HepG2 (cell line): ENCODE data around the gene ABCD1. TPM values are rescaled to one million over a fixed set of nuclear protein-coding genes. Genes with fewer than 3 reads are reported as not detected.

Experiments used
- ATAC-seq: fragments of 200-7000 bp; cut with Tn5 transposase; 3 replicates; pipeline ENCODE4 v1.9.1; 2020; ENCODE audit warnings: mild to moderate bottlenecking, moderate library complexity
- BruUV-seq: library from RNA; stranded (reverse); fragments of 400-500 nt; replicated peaks from 2 replicates; lab custom pipeline; 2021; lab: Mats Ljungman, UMichigan
- CTCF ChIA-PET: fragments of 300-600 bp; formaldehyde crosslinking; extraction: SDS; loops from one replicate; lab custom pipeline; 2021; ENCODE audit warnings: low total read pairs, inconsistent platforms, low intra/inter-chr PET ratio; lab: Yijun Ruan, JAX
- POLR2A ChIA-PET: fragments of 350-600 bp; sonication (Branson Sonifier 250); formaldehyde crosslinking; loops from one replicate; lab custom pipeline; 2020; ENCODE audit warnings: antibody characterized with exemption, inconsistent platforms; lab: Yijun Ruan, JAX
- DNase-seq: peaks from one replicate; pipeline ENCODE4 v3.0.0-alpha.2; 2015; ENCODE audit warnings: low spot score
- FAIRE-seq: peaks from 3 replicates; lab custom pipeline; 2011; peaks lifted over from hg19 to GRCh38; lab: Jason Lieb, UNC
- H2AFZ ChIP-seq: one replicate; pipeline ENCODE4 v1.6.1; 2011; ENCODE audit warnings: low read length, inconsistent platforms
- H3K27ac ChIP-seq: fragments of 300-600 bp; 3 replicates; pipeline ENCODE4 v1.8.0; 2011; ENCODE audit warnings: mixed run types, mild to moderate bottlenecking, mixed read lengths, low read length, inconsistent platforms; ENCODE audit not compliant: insufficient read depth; ENCODE audit errors: extremely low read length
- H3K27me3 ChIP-seq, 2 experiments: fragments of 200-600 bp in 1 of 2; 2 replicates in 1 of 2; 3 replicates in 1 of 2; pipeline versions ENCODE4 v1.6.0 to v1.8.0; 2011; ENCODE audit warnings: low read length in 2 of 2, mild to moderate bottlenecking in 2 of 2, moderate library complexity in 2 of 2, inconsistent platforms in 1 of 2; ENCODE audit not compliant: insufficient read depth in 2 of 2, control insufficient read depth in 1 of 2
- H3K36me3 ChIP-seq, 2 experiments: fragments of 200-600 bp in 1 of 2; replicated peaks in 1 of 2; 2 replicates in 1 of 2; 3 replicates in 1 of 2; pipeline versions ENCODE4 v1.5.1 to v1.8.0; 2011; ENCODE audit warnings: low read length in 2 of 2, inconsistent platforms in 1 of 2; ENCODE audit not compliant: insufficient read depth in 2 of 2, control insufficient read depth in 1 of 2
- H3K4me1 ChIP-seq: 2 replicates; pipeline ENCODE4 v1.5.1; 2012; ENCODE audit warnings: low read length, inconsistent platforms; ENCODE audit not compliant: insufficient read depth
- H3K4me2 ChIP-seq: 2 replicates; pipeline ENCODE4 v1.6.0; 2011; ENCODE audit warnings: low read depth, low read length, inconsistent platforms
- H3K4me3 ChIP-seq, 3 experiments: fragments of 200-600 bp in 1 of 3; sonication (generic), shearing (Covaris generic) in 1 of 3; replicated peaks in 1 of 3; 2 replicates each; pipeline ENCODE4 v1.5.1; 2011 to 2016; ENCODE audit warnings: low read length in 3 of 3, inconsistent platforms in 2 of 3, low read depth in 2 of 3, mild to moderate bottlenecking in 2 of 3, control low read depth in 1 of 3, mixed read lengths in 1 of 3; ENCODE audit not compliant: insufficient read depth in 1 of 3
- H3K79me2 ChIP-seq: one replicate; pipeline ENCODE4 v1.6.1; 2011; ENCODE audit warnings: low read length, inconsistent platforms; ENCODE audit not compliant: insufficient read depth
- H3K9ac ChIP-seq: 2 replicates; pipeline ENCODE4 v1.6.0; 2011; ENCODE audit warnings: mild to moderate bottlenecking, low read depth, low read length, inconsistent platforms; ENCODE audit not compliant: insufficient read depth
- H3K9me3 ChIP-seq: 2 replicates; pipeline ENCODE4 v1.5.1; 2012; ENCODE audit warnings: mild to moderate bottlenecking, low read length
- H4K20me1 ChIP-seq: 2 replicates; pipeline ENCODE4 v1.6.0; 2011; ENCODE audit warnings: inconsistent platforms, mild to moderate bottlenecking, low read length, moderate library complexity; ENCODE audit not compliant: insufficient read depth
- DNMT3B ChIP-seq: conservative IDR thresholded peaks from 2 replicates; pipeline ENCODE4 v1.6.1; 2016; ENCODE audit warnings: missing biosample characterization, control low read depth
- RBFOX2 ChIP-seq: fragments of 200-400 bp; formaldehyde crosslinking; IDR thresholded peaks from 2 replicates; pipeline ENCODE4 v1.6.1; 2017; ENCODE audit warnings: low read depth, mild to moderate bottlenecking, low read length
- SP1 ChIP-seq, 2 experiments: fragments of 450-650 bp in 1 of 2; sonication (generic) in 1 of 2; formaldehyde crosslinking in 1 of 2; IDR thresholded peaks; 2 replicates each; pipeline versions ENCODE4 v1.4.0 to v1.6.1; 2016 to 2020; ENCODE audit warnings: missing genetic modification reagents in 1 of 2
- ZNF124 ChIP-seq: sonication (generic); formaldehyde crosslinking; IDR thresholded peaks from 2 replicates; pipeline ENCODE4 v1.4.0; 2020; ENCODE audit warnings: missing genetic modification reagents
- WGBS: methylation state at CpG from one replicate; pipeline ENCODE4 v1.1.6; 2017; ENCODE audit warnings: low lambda C conversion rate; 5-methylcytosine and 5-hydroxymethylcytosine counted together
- in situ Hi-C: cut with HindIII; loops from 2 replicates; pipeline ENCODE4 v1.10.0; 2017; ENCODE audit warnings: low pct_unique_long_range_greater_than_20kb; ENCODE audit not compliant: extremely low pct_ligation_motif_present
- intact Hi-C: fragments of 100-400 bp; cut with micrococcal nuclease; formaldehyde crosslinking; loops from one replicate; pipeline ENCODE4 v1.10.0; 2022; ENCODE audit not compliant: unreplicated experiment
- polyA plus RNA-seq, 8 experiments: library from polyadenylated mRNA; depleted of rRNA in 3 of 8; stranded (reverse) in 7 of 8; unstranded in 1 of 8; fragments of >200 nt; fragmentation: Illumina TruSeq in 4 of 8; extraction: Trizol in 4 of 8; gene quantifications; 2 replicates each; pipeline versions ENCODE4 v1.2.1 to v1.2.3, GENCODE V29; 2011 to 2016; ENCODE audit warnings: low read depth in 4 of 8, missing spikeins in 1 of 8, mixed read lengths in 1 of 8; ENCODE audit not compliant: insufficient read depth in 1 of 8
- total RNA-seq, 5 experiments: library from RNA; depleted of rRNA; stranded (reverse); fragments of >200 nt; fragmentation: Illumina TruSeq; extraction: Trizol; gene quantifications; 2 replicates each; pipeline ENCODE4 v1.2.3, GENCODE V29; 2016; ENCODE audit warnings: low read depth in 1 of 5

Gene ABCD1
- total and polyA plus RNA-seq, 2 of the 13 experiments (the other 11 are each of a cell fraction or from before 2014, with no cell fraction given): 11.4 to 15.9 TPM

GRCh38 chrX:153702336-153703035 is 22.2 kb upstream of the ABCD1 start:
- no peak for FAIRE-seq
- H3K36me3 ChIP-seq: peaks cover 5 to 9% of the 10 kb centered on the region in 2 experiments; a peak in 3 of 5 replicates

DNA sequence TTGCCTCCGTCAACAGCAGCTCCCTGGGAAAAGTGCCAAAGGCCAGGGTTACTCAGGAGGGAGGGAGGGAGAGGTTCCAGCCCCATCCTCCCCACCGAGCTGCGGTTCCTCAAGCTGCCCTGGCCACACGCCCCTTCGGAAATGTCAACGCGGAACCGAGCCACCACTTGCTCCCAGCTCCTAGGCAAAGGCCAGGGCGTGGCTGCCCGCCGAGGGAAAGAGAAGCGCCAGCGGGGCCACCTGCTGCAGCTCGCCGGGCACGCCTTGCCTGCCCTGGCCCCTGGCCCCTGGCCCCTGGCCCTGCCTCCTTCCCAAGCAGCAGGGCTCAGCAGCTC is 21.7 kb upstream of the ABCD1 start:
- in situ Hi-C loops (no loop called here), intact Hi-C loops (no loop called here)
- no peak overlapping the region for H3K9ac ChIP-seq
- no TSS peak for BruUV-seq
- no peak overlapping the region for H2AFZ ChIP-seq
- 0 out of 2 replicates have a peak, but pooled peaks have one; percentile 44 for TF ChIP-seq RBFOX2
- TF ChIP-seq SP1 (IDR thresholded peaks at IDR 0.05): no peak
- TF ChIP-seq SP1 (CRISPR knock-in tag; IDR thresholded peaks at IDR 0.05): no peak
- no peaks in the 10 kb centered on the region for H3K9me3 ChIP-seq
- 98% methylated on average over 9 of the region's 16 CpGs for WGBS
- peaks cover 5 to 9% of the 10 kb centered on the region in 2 experiments; a peak in 3 of 5 replicates for H3K36me3 ChIP-seq
- DNase-seq: no peak
- no peaks in the 10 kb centered on the region for H3K27me3 ChIP-seq
- no peak overlapping the region for H3K4me2 ChIP-seq
- ChIA-PET CTCF (no interaction called here), POLR2A (no interaction called here)
- H3K27ac ChIP-seq: no peak overlapping the region
- 0 out of 2 replicates have a peak, but pooled peaks cover 2% of the 10 kb centered on the region for H4K20me1 ChIP-seq
- no peak overlapping the region for H3K4me3 ChIP-seq
- no peak for FAIRE-seq
- H3K79me2 ChIP-seq: no peaks in the 10 kb centered on the region
- no peak for ATAC-seq
- H3K4me1 ChIP-seq: peaks cover 14% of the 10 kb centered on the region

More at GRCh38 chrX:153702336-153703035, 22.2 kb upstream of the ABCD1 start:
- Histone ChIP-seq H3K4me3 (no peak overlapping the region), H3K4me2 (no peak overlapping the region), H3K27me3 (no peaks in the 10 kb centered on the region), H3K27ac (no peak overlapping the region), H2AFZ (no peak overlapping the region), H4K20me1 (0 out of 2 replicates have a peak, but pooled peaks cover 3% of the 10 kb centered on the region), H3K9ac (no peak overlapping the region), H3K9me3 (no peaks in the 10 kb centered on the region), H3K4me1 (peaks cover 14% of the 10 kb centered on the region), H3K79me2 (no peaks in the 10 kb centered on the region)
- ChIA-PET CTCF (no interaction called here), POLR2A (no interaction called here)
- intact Hi-C loops: no loop called here
- in situ Hi-C loops: no loop called here
- TF ChIP-seq DNMT3B (CRISPR knock-in tag) (no peak), ZNF124 (CRISPR knock-in tag) (no peak)
- no peak for ATAC-seq
- WGBS: 100% methylated on average over 6 of the region's 23 CpGs
- DNase-seq: no peak
- BruUV-seq: no TSS peak
